ENCODE results near the gene GPR27. TPM values are rescaled to one million over a fixed set of nuclear protein-coding genes. Genes with fewer than 3 reads are reported as not detected.

Gene GPR27
- total RNA-seq, 4 donors from 2014 or later: 0.79 to 1.1 TPM; not detected in 2

- in situ Hi-C loops (cut with MboI; ENCODE audit: low pct_ligation_motif_present in 1 of 4, low pct_unique_long_range_greater_than_20kb in 1 of 4, low sequenced_read_pairs in 3 of 4): no loop called here
- no peak for DNase-seq
- no peak overlapping the region for H3K4me3 ChIP-seq
- no peak overlapping the region for H3K27ac ChIP-seq
- no peak for TF ChIP-seq EP300 (IDR thresholded peaks at IDR 0.05; ENCODE audit: low read depth)
- no peak for TF ChIP-seq POLR2AphosphoS5 (IDR thresholded peaks at IDR 0.05)
- no peak for TF ChIP-seq POLR2A (IDR thresholded peaks at IDR 0.05)
- TF ChIP-seq, protein P1, sequence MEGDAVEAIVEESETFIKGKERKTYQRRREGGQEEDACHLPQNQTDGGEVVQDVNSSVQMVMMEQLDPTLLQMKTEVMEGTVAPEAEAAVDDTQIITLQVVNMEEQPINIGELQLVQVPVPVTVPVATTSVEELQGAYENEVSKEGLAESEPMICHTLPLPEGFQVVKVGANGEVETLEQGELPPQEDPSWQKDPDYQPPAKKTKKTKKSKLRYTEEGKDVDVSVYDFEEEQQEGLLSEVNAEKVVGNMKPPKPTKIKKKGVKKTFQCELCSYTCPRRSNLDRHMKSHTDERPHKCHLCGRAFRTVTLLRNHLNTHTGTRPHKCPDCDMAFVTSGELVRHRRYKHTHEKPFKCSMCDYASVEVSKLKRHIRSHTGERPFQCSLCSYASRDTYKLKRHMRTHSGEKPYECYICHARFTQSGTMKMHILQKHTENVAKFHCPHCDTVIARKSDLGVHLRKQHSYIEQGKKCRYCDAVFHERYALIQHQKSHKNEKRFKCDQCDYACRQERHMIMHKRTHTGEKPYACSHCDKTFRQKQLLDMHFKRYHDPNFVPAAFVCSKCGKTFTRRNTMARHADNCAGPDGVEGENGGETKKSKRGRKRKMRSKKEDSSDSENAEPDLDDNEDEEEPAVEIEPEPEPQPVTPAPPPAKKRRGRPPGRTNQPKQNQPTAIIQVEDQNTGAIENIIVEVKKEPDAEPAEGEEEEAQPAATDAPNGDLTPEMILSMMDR (IDR thresholded peaks at IDR 0.05): no peak
- 82 to 88% methylated on average over 1 of the region's 1 CpG for WGBS, 2 donors (ENCODE audit: low coverage in 1 of 2)
- H3K9me3 ChIP-seq: no peaks in the 10 kb centered on the region
- peaks cover 0 to 5% (median 3%) of the 10 kb centered on the region in 4 donors for H3K4me1 ChIP-seq
- no peaks in the 10 kb centered on the region for H3K36me3 ChIP-seq
- intact Hi-C loops (cut with DNase I; ENCODE audit: low total_unique reads): no loop called here
- H3K27me3 ChIP-seq: peaks cover 28% of the 10 kb centered on the region
Observed at GRCh38 chr3:71789922-71790321, 36.3 kb downstream of the GPR27 start.

DNA sequence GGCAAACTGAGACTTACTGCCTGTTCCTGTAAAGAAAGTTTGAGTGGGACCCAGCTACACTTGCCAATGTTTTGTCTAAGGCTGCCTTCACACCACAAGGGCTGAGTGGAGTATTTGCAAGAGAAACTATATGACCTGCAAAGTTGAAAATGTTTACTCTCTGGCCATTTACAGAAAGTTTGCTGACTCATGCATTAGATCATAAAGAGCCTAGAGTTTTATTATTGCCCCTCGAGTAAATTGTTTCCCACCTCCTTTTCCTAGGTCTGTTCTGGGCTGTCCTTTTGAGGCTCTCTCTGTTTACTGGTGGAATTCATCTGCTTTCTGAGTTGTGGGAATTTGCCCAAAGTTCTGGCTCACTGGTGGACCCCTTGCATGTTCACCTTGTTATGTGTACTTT, 38.0 kb downstream of the GPR27 start:
- Histone ChIP-seq H3K27ac (no peak overlapping the region), H3K4me1 (no peaks in the 10 kb centered on the region), H3K4me3 (no peak overlapping the region), H3K27me3 (peaks cover 11% of the 10 kb centered on the region), H3K36me3 (no peaks in the 10 kb centered on the region), H3K9me3 (no peaks in the 10 kb centered on the region)
- 33 to 43% methylated on average over 1 of the region's 1 CpG for WGBS, 2 donors (ENCODE audit: low coverage in 1 of 2)
- intact Hi-C loops (cut with DNase I; ENCODE audit: low total_unique reads) (no loop called here), in situ Hi-C loops (cut with MboI; ENCODE audit: low pct_ligation_motif_present in 1 of 4, low pct_unique_long_range_greater_than_20kb in 1 of 4, low sequenced_read_pairs in 3 of 4) (no loop called here)
- DNase-seq: no peak
- no peak for TF ChIP-seq POLR2AphosphoS5 (IDR thresholded peaks at IDR 0.05)

- no peak for DNase-seq
- TF ChIP-seq, protein P1 (IDR thresholded peaks at IDR 0.05): no peak
- in situ Hi-C loops (cut with MboI; ENCODE audit: low pct_ligation_motif_present in 1 of 4, low pct_unique_long_range_greater_than_20kb in 1 of 4, low sequenced_read_pairs in 3 of 4): no loop called here
- H3K4me3 ChIP-seq: no peak overlapping the region
- no peaks in the 10 kb centered on the region for H3K36me3 ChIP-seq
- no peak overlapping the region for H3K27ac ChIP-seq
- H3K9me3 ChIP-seq: no peaks in the 10 kb centered on the region
- intact Hi-C loops (cut with DNase I; ENCODE audit: low total_unique reads): no loop called here
- H3K4me1 ChIP-seq: no peaks in the 10 kb centered on the region
- 43 to 75% methylated on average over 1 to 3 of the region's 3 CpGs for WGBS, 2 donors (ENCODE audit: low coverage in 1 of 2)
- H3K27me3 ChIP-seq: peaks cover 22% of the 10 kb centered on the region
Observed at GRCh38 chr3:71796290-71796689, 42.6 kb downstream of the GPR27 start.

DNA sequence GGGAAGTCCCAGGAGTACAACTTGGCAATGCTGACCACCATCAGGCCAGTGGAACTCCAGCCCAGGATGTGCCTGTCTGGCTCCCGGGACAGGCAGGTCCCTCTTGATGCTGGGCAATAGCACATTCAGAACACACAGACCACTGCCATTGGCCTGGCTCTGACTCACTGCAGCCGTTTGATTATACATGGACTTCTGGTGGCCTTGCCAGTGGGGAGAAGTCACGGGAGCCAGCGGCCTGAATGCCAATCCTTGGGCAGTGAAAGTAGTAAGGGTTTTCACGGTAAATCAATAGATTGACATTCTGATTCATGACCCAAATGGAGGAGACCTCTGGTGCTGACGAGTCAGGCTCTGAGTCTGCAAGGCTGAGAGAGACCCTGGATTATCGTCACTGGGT, 43.8 kb downstream of the GPR27 start:
- WGBS, 2 donors (ENCODE audit: low coverage in 1 of 2): 93 to 99% methylated on average over 2 to 7 of the region's 7 CpGs
- intact Hi-C loops (cut with DNase I; ENCODE audit: low total_unique reads): no loop called here

DNA sequence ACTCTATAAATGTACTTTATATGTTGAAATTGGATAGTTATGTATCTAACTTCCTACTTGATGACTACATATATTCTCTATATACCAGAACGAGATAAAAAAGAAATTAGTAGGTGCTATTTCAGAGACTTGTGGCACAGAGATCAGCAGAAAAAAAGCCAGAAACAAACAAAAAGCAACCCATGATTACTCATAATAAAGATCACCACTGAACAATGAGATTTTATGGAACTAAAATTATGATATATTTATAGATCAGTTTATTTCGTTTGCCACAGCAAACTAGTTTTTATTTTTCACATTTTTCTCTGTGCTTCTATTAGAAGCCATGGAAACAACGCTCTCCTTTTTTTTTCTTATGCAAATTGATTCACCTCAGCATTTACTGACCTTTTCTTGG, 46.4 kb downstream of the GPR27 start:
- peaks cover 28% of the 10 kb centered on the region for H3K27me3 ChIP-seq
- H3K9me3 ChIP-seq: no peaks in the 10 kb centered on the region
- H3K36me3 ChIP-seq: no peaks in the 10 kb centered on the region
- DNase-seq: no peak
- no peak for TF ChIP-seq EP300 (IDR thresholded peaks at IDR 0.05; ENCODE audit: low read depth)
- no peak for TF ChIP-seq POLR2A (IDR thresholded peaks at IDR 0.05)
- TF ChIP-seq, protein P1 (IDR thresholded peaks at IDR 0.05): no peak
- no peak for TF ChIP-seq POLR2AphosphoS5 (IDR thresholded peaks at IDR 0.05)
- H3K4me1 ChIP-seq: no peaks in the 10 kb centered on the region
- intact Hi-C loops (cut with DNase I; ENCODE audit: low total_unique reads): no loop called here
- H3K4me3 ChIP-seq: no peak overlapping the region
- in situ Hi-C loops (cut with MboI; ENCODE audit: low pct_ligation_motif_present in 1 of 4, low pct_unique_long_range_greater_than_20kb in 1 of 4, low sequenced_read_pairs in 3 of 4): no loop called here
- H3K27ac ChIP-seq: no peak overlapping the region
- 47% methylated on average over 3 of the region's 3 CpGs for WGBS, 2 donors (ENCODE audit: low coverage in 1 of 2)

More for the DNA sequence above, 43.8 kb downstream of the GPR27 start:
- Histone ChIP-seq H3K9me3 (no peaks in the 10 kb centered on the region), H3K4me1 (no peaks in the 10 kb centered on the region), H3K36me3 (no peaks in the 10 kb centered on the region), H3K4me3 (no peak overlapping the region), H3K27ac (no peak overlapping the region), H3K27me3 (peaks cover 28% of the 10 kb centered on the region)
- no peak for TF ChIP-seq EP300 (IDR thresholded peaks at IDR 0.05; ENCODE audit: low read depth)
- no peak for TF ChIP-seq POLR2A (IDR thresholded peaks at IDR 0.05)
- TF ChIP-seq, protein P1 (IDR thresholded peaks at IDR 0.05): no peak
- TF ChIP-seq POLR2AphosphoS5 (IDR thresholded peaks at IDR 0.05): no peak
- no peak for DNase-seq
- in situ Hi-C loops (cut with MboI; ENCODE audit: low pct_ligation_motif_present in 1 of 4, low pct_unique_long_range_greater_than_20kb in 1 of 4, low sequenced_read_pairs in 3 of 4): no loop called here
